HG03108 (cell line): Measurements from ENCODE around the gene COA8.

Experiments
- ATAC-seq: cut with Tn5 transposase; IDR thresholded peaks from one replicate; pipeline ENCODE4 v1.9.1; 2021; ENCODE audit warnings: moderate library complexity; ENCODE audit not compliant: unreplicated experiment

COA8 gene

DNA sequence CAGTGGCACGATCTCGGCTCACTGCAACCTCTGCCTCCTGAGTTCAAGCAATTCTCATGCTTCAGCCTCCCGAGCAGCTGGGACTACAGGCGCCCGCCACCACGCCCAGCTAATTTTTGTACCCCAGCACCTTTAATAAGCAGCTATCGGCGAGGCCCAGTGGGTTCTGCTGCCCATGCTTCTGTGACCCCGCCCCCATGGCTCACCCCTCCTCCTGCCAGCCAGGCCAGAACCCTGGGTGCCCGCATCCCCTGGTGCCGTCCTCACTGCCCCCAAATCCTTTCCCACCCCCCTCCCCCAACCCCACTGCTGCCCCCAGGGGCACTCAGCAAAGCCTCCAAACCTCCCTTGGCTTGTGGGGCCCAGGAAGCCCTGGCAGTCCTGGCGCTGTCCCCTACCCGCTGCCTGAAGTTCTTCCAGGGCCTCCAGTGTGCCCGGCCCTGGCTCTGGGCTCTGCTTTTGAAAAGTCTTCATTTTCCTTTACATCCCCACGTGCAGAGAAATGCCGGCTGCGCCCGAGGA, 14.8 kb upstream of the COA8 start:
- ATAC-seq, result no peak

- no peak for ATAC-seq
Observed at GRCh38 chr14:103548463-103549351, 14.1 kb upstream of the COA8 start.

DNA sequence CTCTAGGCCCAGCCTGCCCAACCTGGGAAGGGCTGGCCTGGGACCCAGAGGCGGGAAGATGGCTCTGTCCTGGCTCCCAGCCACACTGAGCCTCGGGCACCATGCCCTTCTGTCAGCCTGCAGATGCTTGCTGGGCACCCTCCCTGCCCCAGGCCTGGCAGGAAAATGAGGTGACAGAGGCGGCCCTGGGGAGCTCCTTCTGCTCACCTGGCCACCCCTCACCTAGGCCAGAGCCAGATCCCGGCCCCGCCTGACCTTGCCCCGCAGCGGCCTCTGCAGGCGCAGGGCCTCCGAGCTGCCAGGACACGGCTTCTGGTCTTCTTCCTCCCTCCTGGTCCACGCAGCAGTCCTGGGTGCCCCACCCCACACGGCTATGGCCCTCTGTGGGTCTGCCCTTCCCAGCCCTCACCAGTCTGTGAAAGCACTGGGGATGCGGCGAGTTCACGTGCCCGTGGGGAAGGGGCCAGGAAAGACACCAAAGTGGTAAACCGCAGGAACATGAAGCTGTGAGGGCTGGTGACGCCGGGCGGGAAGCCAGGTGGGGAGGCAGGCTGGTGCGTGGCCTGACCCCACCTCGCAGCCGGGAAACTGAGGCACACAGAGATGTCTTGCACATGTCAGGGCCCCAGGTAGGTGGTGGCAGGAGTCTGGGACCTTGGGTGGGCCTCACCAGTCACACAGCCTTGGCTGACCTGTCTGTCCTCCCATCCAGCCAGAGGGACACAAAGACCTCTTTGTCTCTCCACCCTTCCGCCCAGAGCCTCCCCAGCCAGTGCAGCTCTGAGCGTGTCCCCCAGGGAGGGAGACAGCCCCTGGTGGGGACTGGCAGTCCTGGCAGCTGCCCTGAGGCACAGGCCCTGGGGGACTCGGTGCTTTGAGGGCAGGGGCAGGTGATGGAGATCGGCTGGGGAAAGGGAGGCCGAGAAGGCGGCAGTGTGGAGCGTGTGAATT, 13.1 kb upstream of the COA8 start:
- no peak for ATAC-seq

- no peak for ATAC-seq
Observed at GRCh38 chr14:103550451-103551337, 12.1 kb upstream of the COA8 start.

GRCh38 chr14:103551338-103551762, 11.4 kb upstream of the COA8 start:
- no peak for ATAC-seq

DNA sequence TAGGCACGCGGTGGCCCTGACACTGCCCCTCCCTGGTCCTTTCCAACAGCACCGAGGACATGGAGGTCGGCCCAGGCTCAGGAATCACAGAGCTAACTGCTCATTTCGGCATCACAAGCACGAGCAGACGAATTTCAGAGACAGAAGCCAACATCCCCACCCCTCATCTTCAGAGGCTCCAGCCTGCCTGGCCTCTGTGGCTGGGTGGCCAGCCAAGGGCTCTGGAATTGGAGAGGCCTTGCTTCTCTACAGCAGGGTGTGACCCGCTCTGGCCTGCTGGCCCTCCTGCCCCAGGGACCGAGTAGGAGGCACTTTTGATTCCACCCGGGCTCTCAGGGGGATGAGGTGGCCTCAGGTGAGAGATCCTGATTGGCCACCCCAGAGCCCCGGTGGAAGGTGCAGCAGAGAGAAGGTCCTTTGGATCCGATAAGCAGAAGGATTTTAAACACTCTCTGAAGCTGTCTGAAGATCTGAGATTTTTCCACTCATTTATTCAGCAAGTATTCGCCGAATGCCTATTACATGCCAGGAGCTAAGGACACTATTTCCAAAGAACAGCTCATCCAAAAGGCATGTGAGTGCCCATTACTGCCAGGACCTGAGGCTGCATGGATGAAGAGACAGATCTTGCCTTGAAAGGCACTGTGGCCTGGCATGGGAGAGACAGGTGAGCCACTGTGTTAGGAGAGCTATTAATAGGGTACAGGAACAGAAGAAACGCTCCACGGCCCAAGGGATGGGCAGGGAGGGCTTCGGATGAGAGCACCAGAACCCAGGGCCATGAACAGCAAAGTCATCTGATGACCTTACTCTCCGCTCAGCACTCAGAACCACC, 10.5 kb upstream of the COA8 start:
- ATAC-seq, result no peak

- ATAC-seq, result no peak
Observed at GRCh38 chr14:103552846-103553210, 9.9 kb upstream of the COA8 start.

GRCh38 chr14:103555559-103556337, 7.0 kb upstream of the COA8 start:
- ATAC-seq, result no peak

DNA sequence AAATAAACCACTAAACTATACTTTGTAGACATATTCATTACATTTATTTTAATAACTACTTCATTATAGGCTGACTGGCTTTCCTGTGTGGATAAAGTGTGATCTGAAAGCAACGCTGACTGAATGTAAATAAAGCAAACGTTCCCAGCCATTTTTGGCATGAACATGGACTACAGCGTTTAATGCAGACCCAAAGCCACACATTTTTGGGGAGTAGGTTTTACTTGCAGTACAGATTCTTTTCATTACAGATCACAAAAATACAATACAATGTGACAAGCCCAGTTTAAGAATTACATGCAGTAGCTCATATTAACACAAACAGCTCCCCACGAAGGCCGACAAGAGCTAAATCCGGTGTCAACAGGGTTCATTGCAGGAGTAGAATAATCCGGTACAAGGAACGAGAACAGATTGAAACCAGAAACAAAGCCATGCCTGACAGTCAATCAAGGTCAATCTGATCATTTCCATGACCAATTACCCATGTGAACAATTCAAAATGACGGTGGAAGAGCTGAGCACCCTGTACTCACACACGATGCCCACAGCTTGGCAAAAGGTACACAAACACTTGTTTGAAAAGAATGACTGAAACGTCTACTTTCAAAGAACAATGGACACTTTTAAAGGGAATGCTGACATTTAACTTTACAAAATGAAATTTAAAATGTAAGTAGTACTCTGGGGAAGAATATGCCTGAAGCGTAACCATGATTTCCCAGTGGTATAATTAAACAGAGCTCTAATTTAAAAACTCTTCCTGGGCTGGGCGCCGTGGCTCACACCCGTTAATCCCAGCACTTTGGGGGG, 5.6 kb upstream of the COA8 start:
- ATAC-seq, result no peak

GRCh38 chr14:103558071-103558882, 4.5 kb upstream of the COA8 start:
- ATAC-seq, result no peak

GRCh38 chr14:103559766-103560165, 3.0 kb upstream of the COA8 start:
- ATAC-seq, result no peak

DNA sequence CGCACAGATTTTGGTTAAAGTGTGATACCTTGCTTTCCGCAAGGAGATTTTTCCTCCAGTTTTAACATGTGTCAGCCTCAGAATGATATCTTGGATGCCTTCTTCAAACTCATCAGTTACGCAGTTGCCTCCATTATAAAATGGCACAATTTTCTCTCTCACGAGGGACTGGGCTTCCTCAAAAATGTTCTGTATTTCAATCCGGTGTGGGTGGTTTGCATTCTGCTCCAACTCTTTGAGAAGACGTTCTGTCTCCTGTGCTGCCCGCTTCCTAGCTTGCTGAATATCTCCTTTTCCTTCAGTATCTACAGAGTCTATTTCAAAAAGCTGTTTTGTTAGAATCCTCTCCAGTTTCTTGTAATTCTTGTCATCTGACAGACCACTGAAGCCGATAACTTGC, 2.1 kb upstream of the COA8 start:
- no peak for ATAC-seq

DNA sequence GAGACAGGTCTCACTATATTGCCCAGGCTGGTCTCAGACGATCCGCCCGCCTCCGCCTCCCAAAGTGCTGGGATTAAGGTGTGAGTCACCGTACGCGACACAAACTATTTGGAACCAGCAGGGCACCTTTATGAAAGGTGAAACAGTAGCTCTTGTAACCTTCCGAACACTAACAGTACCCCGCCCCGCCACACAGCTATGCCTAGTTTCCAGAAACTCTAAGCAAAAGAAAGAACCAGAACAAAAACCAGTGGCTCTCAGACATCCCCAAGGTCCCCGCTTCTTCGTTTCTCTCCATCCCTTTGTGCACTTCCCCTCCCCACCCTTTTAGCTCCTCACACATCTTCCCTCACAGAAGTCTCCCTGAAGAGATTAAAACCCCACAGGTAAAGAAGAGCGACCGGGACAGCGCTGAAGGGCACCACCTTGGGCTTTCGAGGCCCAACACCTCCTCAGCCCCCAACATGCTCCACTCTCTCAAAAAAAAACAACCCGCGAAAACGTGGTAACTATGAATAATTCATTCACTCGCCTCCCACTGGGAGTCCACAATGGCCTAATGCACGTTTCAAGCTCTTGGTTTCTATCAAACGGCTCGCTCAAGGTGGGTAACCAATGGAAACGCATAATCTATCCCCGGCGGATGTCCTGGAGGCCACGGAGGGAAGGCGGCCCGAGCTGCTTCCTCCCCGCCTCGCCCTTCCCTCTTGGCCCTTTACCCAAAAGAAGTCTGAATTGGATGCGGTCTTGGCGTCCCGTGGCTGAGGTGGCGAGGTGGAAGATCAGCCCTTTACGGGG, 1.2 kb upstream of the COA8 start:
- ATAC-seq, result peak; percentile 11

GRCh38 chr14:103562179-103562428, 656 bp upstream of the COA8 start:
- peak; percentile 21 for ATAC-seq

DNA sequence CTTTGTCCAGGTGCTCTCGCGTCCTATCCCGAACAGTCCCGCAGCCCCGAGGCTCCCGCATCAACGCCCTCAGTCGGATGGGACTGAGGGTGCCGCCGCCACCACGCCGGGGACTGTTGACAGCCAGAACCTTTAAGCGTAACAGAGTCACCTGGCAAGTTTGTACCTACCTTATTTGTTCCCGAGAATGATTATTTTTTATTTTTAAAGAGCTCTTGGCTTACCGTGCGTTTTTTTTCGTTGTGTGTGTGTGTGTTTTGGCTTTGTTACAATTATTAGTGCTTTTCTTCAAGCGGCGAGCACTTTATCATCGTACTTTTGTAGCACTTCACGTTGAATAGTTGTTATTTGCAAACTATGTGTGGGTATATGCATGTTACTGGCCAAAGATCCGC, 463 bp downstream of the COA8 start:
- ATAC-seq, result no peak

DNA sequence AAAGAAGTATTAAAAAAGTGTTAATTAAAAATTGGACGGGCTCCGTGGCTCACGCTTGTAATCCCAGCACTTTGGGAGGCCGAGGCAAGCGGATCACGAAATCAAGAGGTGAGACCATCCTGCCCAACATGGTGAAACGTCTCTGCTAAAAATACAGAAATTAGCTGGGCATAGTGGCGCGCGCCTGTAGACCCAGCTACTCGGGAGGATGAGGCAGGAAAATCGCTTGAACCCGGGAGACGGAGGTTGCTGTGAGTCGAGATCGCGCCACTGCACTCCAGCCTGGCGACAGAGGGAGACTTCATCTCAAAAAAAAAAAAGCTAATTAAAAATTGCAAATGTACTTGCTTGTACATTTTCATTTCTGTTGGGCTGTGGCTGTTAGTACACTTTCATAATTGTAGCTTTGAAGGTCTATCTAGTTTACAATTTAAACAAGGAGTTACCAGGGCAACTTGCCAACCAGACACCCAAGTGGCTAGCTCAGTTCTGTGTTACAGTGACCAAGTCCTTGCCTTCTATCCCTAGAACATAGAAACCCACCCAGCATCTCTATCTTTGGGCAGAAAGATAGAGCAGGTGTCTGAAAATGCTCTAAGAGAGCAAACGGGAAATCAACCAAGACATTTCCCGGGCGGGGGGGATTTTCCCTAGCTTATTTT, 1.2 kb downstream of the COA8 start:
- ATAC-seq, result no peak
